H1 (cell line): ENCODE results near the gene TSPAN2. TPM values are rescaled to one million over a fixed set of nuclear protein-coding genes. Genes with fewer than 3 reads are reported as not detected.

Source experiments
- CTCF ChIA-PET: fragments of 300-600 bp; sonication (Branson Sonifier 250); formaldehyde crosslinking; loops from one replicate; lab custom pipeline; 2021; ENCODE audit not compliant: partially characterized antibody; lab: Charles Lee
- POLR2A ChIA-PET: fragments of 300-600 bp; sonication (Branson Sonifier 250); formaldehyde crosslinking; loops from one replicate; lab custom pipeline; 2021; ENCODE audit warnings: inconsistent platforms; ENCODE audit not compliant: partially characterized antibody; lab: Charles Lee
- DNase-seq, 2 experiments: peaks; one replicate each; pipeline versions ENCODE4 v3.0.0 to v3.0.0-alpha.2; 2010 to 2022; ENCODE audit warnings: low spot score in 2 of 2, low read depth in 1 of 2, mixed read lengths in 1 of 2
- FAIRE-seq: peaks from 2 replicates; lab custom pipeline; 2011; peaks lifted over from hg19 to GRCh38; lab: Jason Lieb, UNC
- H2AFZ ChIP-seq: 2 replicates; pipeline ENCODE4 v1.8.1; 2012; ENCODE audit warnings: low read length, inconsistent platforms
- H2AK5ac ChIP-seq: 2 replicates; pipeline ENCODE4 v1.6.1; 2013; ENCODE audit warnings: low read depth, low read length
- H2BK120ac ChIP-seq: replicated peaks from 2 replicates; pipeline ENCODE3; 2013; ENCODE audit warnings: low read depth, low read length, inconsistent platforms
- H2BK12ac ChIP-seq: 2 replicates; pipeline ENCODE4 v1.6.1; 2013; ENCODE audit warnings: low read depth, low read length
- H2BK15ac ChIP-seq: 2 replicates; pipeline ENCODE4 v1.6.1; 2013; ENCODE audit warnings: low read length
- H2BK20ac ChIP-seq: 2 replicates; pipeline ENCODE4 v1.6.1; 2013; ENCODE audit warnings: low read length
- H2BK5ac ChIP-seq: 2 replicates; pipeline ENCODE4 v1.6.1; 2013; ENCODE audit warnings: low read depth, low read length
- H3K14ac ChIP-seq: 2 replicates; pipeline ENCODE4 v1.6.1; 2013; ENCODE audit warnings: inconsistent platforms; ENCODE audit not compliant: insufficient read length
- H3K18ac ChIP-seq: 2 replicates; pipeline ENCODE4 v1.6.1; 2013; ENCODE audit warnings: low read length; ENCODE audit errors: extremely low read depth
- H3K23ac ChIP-seq: 2 replicates; pipeline ENCODE4 v1.6.1; 2013; ENCODE audit warnings: inconsistent platforms; ENCODE audit not compliant: insufficient read length
- H3K23me2 ChIP-seq: 2 replicates; pipeline ENCODE4 v1.6.1; 2013; ENCODE audit warnings: low read depth, low read length
- H3K27ac ChIP-seq: 2 replicates; pipeline ENCODE4 v1.6.1; 2011; ENCODE audit warnings: low read depth, low read length, inconsistent platforms
- H3K27me3 ChIP-seq, 4 experiments: replicated peaks in 1 of 4; 1 replicate in 1 of 4; 2 replicates in 3 of 4; pipeline versions ENCODE4 v1.6.1 to v1.8.1; 2011 to 2013; ENCODE audit warnings: low read length in 3 of 4, mild to moderate bottlenecking in 3 of 4, inconsistent platforms in 2 of 4, mixed read lengths in 2 of 4, moderate library complexity in 1 of 4; ENCODE audit not compliant: control insufficient read depth in 3 of 4, insufficient read depth in 3 of 4; ENCODE audit errors: extremely low read depth in 1 of 4
- H3K36me3 ChIP-seq, 4 experiments: 2 replicates each; pipeline versions ENCODE4 v1.6.1 to v1.8.1; 2011 to 2013; ENCODE audit warnings: mild to moderate bottlenecking in 4 of 4, low read length in 3 of 4, moderate library complexity in 2 of 4, control low read depth in 1 of 4, inconsistent platforms in 1 of 4; ENCODE audit not compliant: insufficient read depth in 4 of 4, control insufficient read depth in 2 of 4
- H3K4ac ChIP-seq: replicated peaks from 2 replicates; pipeline ENCODE3; 2013; ENCODE audit warnings: low read length, low read depth, mixed read lengths, inconsistent platforms; ENCODE audit not compliant: insufficient read length
- H3K4me1 ChIP-seq, 4 experiments: replicated peaks in 1 of 4; 1 replicate in 1 of 4; 2 replicates in 3 of 4; pipeline versions ENCODE4 v1.6.1 to v1.8.1; 2011 to 2013; ENCODE audit warnings: low read length in 3 of 4, inconsistent platforms in 2 of 4, mixed read lengths in 1 of 4; ENCODE audit not compliant: insufficient read depth in 4 of 4, control insufficient read depth in 3 of 4
- H3K4me2 ChIP-seq, 2 experiments: 2 replicates each; pipeline versions ENCODE4 v1.6.1 to v1.8.1; 2011 to 2013; ENCODE audit warnings: low read depth in 2 of 2, low read length in 2 of 2, control low read depth in 1 of 2, inconsistent platforms in 1 of 2, mild to moderate bottlenecking in 1 of 2; ENCODE audit not compliant: insufficient read depth in 1 of 2
- H3K4me3 ChIP-seq, 4 experiments: fragments of 200-600, 300-600 bp in 1 of 4; sonication (generic), shearing (Covaris generic), sonication (Bioruptor Twin) in 1 of 4; 2 replicates each; pipeline versions ENCODE4 v1.5.1 to v1.8.1; 2011 to 2016; ENCODE audit warnings: low read length in 4 of 4, low read depth in 3 of 4, control low read depth in 2 of 4, inconsistent platforms in 2 of 4, mild to moderate bottlenecking in 2 of 4, mixed read lengths in 1 of 4, moderate library complexity in 1 of 4; ENCODE audit not compliant: insufficient read depth in 2 of 4; ENCODE audit errors: extremely low read depth in 1 of 4
- H3K56ac ChIP-seq: replicated peaks from 2 replicates; pipeline ENCODE3; 2013; ENCODE audit warnings: low read depth, mild to moderate bottlenecking, mixed read lengths, low read length, inconsistent platforms; ENCODE audit not compliant: insufficient read length
- H3K79me1 ChIP-seq: 2 replicates; pipeline ENCODE4 v1.6.1; 2013; ENCODE audit warnings: low read depth, low read length, control low read depth
- H3K79me2 ChIP-seq, 2 experiments: 2 replicates each; pipeline versions ENCODE4 v1.6.1 to v1.8.1; 2012 to 2013; ENCODE audit warnings: low read length in 2 of 2, mild to moderate bottlenecking in 2 of 2, inconsistent platforms in 1 of 2; ENCODE audit not compliant: insufficient read depth in 2 of 2, control insufficient read depth in 1 of 2
- H3K9ac ChIP-seq, 4 experiments: replicated peaks in 1 of 4; 1 replicate in 1 of 4; 2 replicates in 3 of 4; pipeline versions ENCODE4 v1.6.1 to v1.8.1; 2011 to 2013; ENCODE audit warnings: low read depth in 3 of 4, low read length in 3 of 4, control low read depth in 2 of 4, mild to moderate bottlenecking in 2 of 4, moderate library complexity in 2 of 4, inconsistent platforms in 1 of 4; ENCODE audit errors: extremely low read depth in 1 of 4
- H3K9me3 ChIP-seq, 2 experiments: 2 replicates each; pipeline versions ENCODE4 v1.6.1 to v1.8.1; 2012 to 2013; ENCODE audit warnings: mild to moderate bottlenecking in 2 of 2, moderate library complexity in 2 of 2, control low read depth in 1 of 2, inconsistent platforms in 1 of 2, low read depth in 1 of 2, low read length in 1 of 2, mixed read lengths in 1 of 2; ENCODE audit not compliant: insufficient read depth in 2 of 2
- H4K20me1 ChIP-seq, 2 experiments: replicated peaks in 1 of 2; 2 replicates each; pipeline versions ENCODE3 to v1.8.1; 2011 to 2013; ENCODE audit warnings: inconsistent platforms in 2 of 2, low read length in 2 of 2, mild to moderate bottlenecking in 1 of 2; ENCODE audit not compliant: insufficient read depth in 2 of 2, control insufficient read depth in 1 of 2
- H4K5ac ChIP-seq: 2 replicates; pipeline ENCODE4 v1.6.1; 2013; ENCODE audit warnings: low read length, low read depth, mixed read lengths, inconsistent platforms; ENCODE audit not compliant: insufficient read length
- H4K8ac ChIP-seq: 2 replicates; pipeline ENCODE4 v1.8.0; 2013; ENCODE audit warnings: mild to moderate bottlenecking, moderate library complexity, low read length, inconsistent platforms; ENCODE audit not compliant: insufficient read depth; ENCODE audit errors: extremely low read depth
- H4K91ac ChIP-seq: replicated peaks from 2 replicates; pipeline ENCODE3; 2013; ENCODE audit warnings: low read length, mixed read lengths, inconsistent platforms; ENCODE audit not compliant: insufficient read length
- CBX5 ChIP-seq: fragments of 300-800, 300-1000 bp; sonication (generic); IDR thresholded peaks from 2 replicates; pipeline ENCODE4 v1.7.1; 2016; ENCODE audit warnings: antibody characterized with exemption, low read length, low read depth
- EP300 ChIP-seq, 2 experiments: IDR thresholded peaks; 1 replicate in 1 of 2; 2 replicates in 1 of 2; pipeline ENCODE4 v1.6.1; 2011 to 2012; ENCODE audit warnings: low read depth in 2 of 2, low read length in 2 of 2, mild to moderate bottlenecking in 2 of 2, borderline replicate concordance in 1 of 2, inconsistent platforms in 1 of 2, moderate library complexity in 1 of 2
- GABPA ChIP-seq: IDR thresholded peaks from 2 replicates; pipeline ENCODE4 v1.6.1; 2011; ENCODE audit warnings: mild to moderate bottlenecking, low read length, moderate library complexity, borderline replicate concordance; ENCODE audit not compliant: insufficient read depth
- RNF2 ChIP-seq: fragments of 200-900, 300-1000 bp; sonication (generic); IDR thresholded peaks from 2 replicates; pipeline ENCODE4 v1.7.1; 2016; ENCODE audit warnings: borderline replicate concordance, low read depth, mild to moderate bottlenecking, antibody characterized with exemption, low read length; ENCODE audit not compliant: poor library complexity, severe bottlenecking; ENCODE audit errors: missing control alignments
- SAP30 ChIP-seq: fragments of 300-600 bp; sonication (generic); IDR thresholded peaks from 2 replicates; pipeline ENCODE4 v1.7.1; 2012; ENCODE audit warnings: low read length, moderate library complexity, mild to moderate bottlenecking, inconsistent platforms; ENCODE audit not compliant: insufficient read depth, insufficient replicate concordance
- SP2 ChIP-seq: IDR thresholded peaks from 2 replicates; pipeline ENCODE4 v1.6.1; 2012; ENCODE audit warnings: mild to moderate bottlenecking, low read length, inconsistent platforms
- SP4 ChIP-seq: IDR thresholded peaks from 2 replicates; pipeline ENCODE4 v1.6.1; 2012; ENCODE audit warnings: low read length, inconsistent platforms
- WGBS, 2 experiments: shearing (Covaris generic) in 1 of 2; methylation state at CpG; one replicate each; pipeline versions ENCODE4 v1.1.6 to v1.1.7; 2013 to 2015; ENCODE audit warnings: low lambda C conversion rate in 2 of 2, mixed read lengths in 2 of 2, inconsistent platforms in 1 of 2, low coverage in 1 of 2, missing lambda C conversion rate in 1 of 2; ENCODE audit not compliant: insufficient replicate concordance in 2 of 2, insufficient coverage in 1 of 2, insufficient read length in 1 of 2; ENCODE audit errors: extremely low coverage in 1 of 2, missing lambda C conversion rate in 1 of 2; 5-methylcytosine and 5-hydroxymethylcytosine counted together
- polyA plus RNA-seq, 7 experiments: library from polyadenylated mRNA; depleted of rRNA in 3 of 7; stranded (reverse) in 5 of 7; unstranded in 2 of 7; fragments of >200 nt in 5 of 7; fragments of 200-250 nt in 2 of 7; gene quantifications; 1 replicate in 5 of 7; 2 replicates in 1 of 7; 4 replicates in 1 of 7; pipeline versions ENCODE4 v1.2.1 to v1.2.3, GENCODE V29; 2011 to 2013; ENCODE audit warnings: missing spikeins in 2 of 7, mixed read lengths in 2 of 7
- total RNA-seq: library from RNA; stranded (reverse); fragmentation: NEBNext Ultra II Directional; extraction: Animal tissue kit (Norgen Biotek cat#: 25700); gene quantifications from 2 replicates; pipeline ENCODE4 v1.2.1, GENCODE V29; 2021
- TF ChIP-seq, protein P1 (sequence below), 3 experiments: IDR thresholded peaks; 1 replicate in 2 of 3; 2 replicates in 1 of 3; pipeline versions ENCODE4 v1.5.1 to v1.6.1; 2011; ENCODE audit warnings: low read length in 3 of 3, mild to moderate bottlenecking in 3 of 3, inconsistent platforms in 2 of 3, low read depth in 1 of 3, moderate library complexity in 1 of 3; ENCODE audit not compliant: insufficient read depth in 1 of 3; ENCODE audit errors: control extremely low read depth in 1 of 3

TSPAN2 gene
- total and polyA plus RNA-seq, 2 of the 8 experiments (the other 6 are each of a cell fraction or from before 2014, with no cell fraction given) = 7.4 to 14.2 TPM

GRCh38 chr1:115120296-115120695 is 31.0 kb upstream of the TSPAN2 start:
- Histone ChIP-seq H2BK5ac (no peak overlapping the region), H3K56ac (no peak overlapping the region)
- 86% methylated on average over 2 of the region's 2 CpGs; no CpG with 5 or more reads in 1 of the 2 experiments for WGBS, 2 experiments
- TF ChIP-seq SP4 (no peak), GABPA (no peak), RNF2 (no peak), SAP30 (no peak), CBX5 (no peak), SP2 (no peak), EP300 (IDR thresholded peaks at IDR 0.05; ENCODE audit: borderline replicate concordance in 1 of 2, low read depth in 2 of 2, low read length in 2 of 2) (no peak)
- TF ChIP-seq, protein P1, sequence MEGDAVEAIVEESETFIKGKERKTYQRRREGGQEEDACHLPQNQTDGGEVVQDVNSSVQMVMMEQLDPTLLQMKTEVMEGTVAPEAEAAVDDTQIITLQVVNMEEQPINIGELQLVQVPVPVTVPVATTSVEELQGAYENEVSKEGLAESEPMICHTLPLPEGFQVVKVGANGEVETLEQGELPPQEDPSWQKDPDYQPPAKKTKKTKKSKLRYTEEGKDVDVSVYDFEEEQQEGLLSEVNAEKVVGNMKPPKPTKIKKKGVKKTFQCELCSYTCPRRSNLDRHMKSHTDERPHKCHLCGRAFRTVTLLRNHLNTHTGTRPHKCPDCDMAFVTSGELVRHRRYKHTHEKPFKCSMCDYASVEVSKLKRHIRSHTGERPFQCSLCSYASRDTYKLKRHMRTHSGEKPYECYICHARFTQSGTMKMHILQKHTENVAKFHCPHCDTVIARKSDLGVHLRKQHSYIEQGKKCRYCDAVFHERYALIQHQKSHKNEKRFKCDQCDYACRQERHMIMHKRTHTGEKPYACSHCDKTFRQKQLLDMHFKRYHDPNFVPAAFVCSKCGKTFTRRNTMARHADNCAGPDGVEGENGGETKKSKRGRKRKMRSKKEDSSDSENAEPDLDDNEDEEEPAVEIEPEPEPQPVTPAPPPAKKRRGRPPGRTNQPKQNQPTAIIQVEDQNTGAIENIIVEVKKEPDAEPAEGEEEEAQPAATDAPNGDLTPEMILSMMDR (IDR thresholded peaks at IDR 0.05; ENCODE audit: control extremely low read depth in 1 of 3, insufficient read depth in 1 of 3, low read depth in 1 of 3, low read length in 3 of 3) = no peak

More at GRCh38 chr1:115120296-115120695, 31.0 kb upstream of the TSPAN2 start:
- FAIRE-seq = no peak
- ChIA-PET CTCF (interaction anchor here (1.6 kb wide), 1 partner anchor 18 kb away, joined by 4 read pairs; no protein-coding TSS in a partner anchor), POLR2A (interaction anchor here (1.2 kb wide), 1 partner anchor 33 kb away, joined by 3 read pairs; no protein-coding TSS in a partner anchor)
- Histone ChIP-seq H3K18ac (no peak overlapping the region), H4K8ac (no peak overlapping the region), H2BK120ac (no peak overlapping the region), H2BK20ac (no peak overlapping the region), H3K9ac (no peak overlapping the region), H3K4me3 (no peak overlapping the region), H3K4me1 (no peaks in the 10 kb centered on the region), H3K4me2 (no peak overlapping the region), H3K79me2 (no peaks in the 10 kb centered on the region), H4K91ac (no peak overlapping the region), H2AK5ac (no peak overlapping the region), H2BK15ac (no peak overlapping the region), H3K23ac (no peak overlapping the region), H3K4ac (no peak overlapping the region), H3K36me3 (no peaks in the 10 kb centered on the region), H3K27ac (no peak overlapping the region), H3K9me3 (peaks cover 10 to 17% of the 10 kb centered on the region in 2 experiments), H3K14ac (no peak overlapping the region), H3K27me3 (no peaks in the 10 kb centered on the region), H3K23me2 (no peaks in the 10 kb centered on the region), H2AFZ (no peak overlapping the region), H3K79me1 (no peaks in the 10 kb centered on the region), H4K5ac (no peak overlapping the region), H2BK12ac (no peak overlapping the region), H4K20me1 (no peaks in the 10 kb centered on the region)
- DNase-seq = no peak
